Embryonic facial prominence (tissue), 1 donor: ENCODE data around the gene CBLIF.
"Not testable (repeated sequence)": the region's sequence is repeated elsewhere in the genome, so short reads cannot be mapped to it uniquely, and the experiment has no call there.

Experiments used
- DNase-seq: peaks from one replicate; pipeline ENCODE4 v3.0.0-alpha.2; 2016; ENCODE audit errors: extremely low spot score

The CBLIF gene

DNA sequence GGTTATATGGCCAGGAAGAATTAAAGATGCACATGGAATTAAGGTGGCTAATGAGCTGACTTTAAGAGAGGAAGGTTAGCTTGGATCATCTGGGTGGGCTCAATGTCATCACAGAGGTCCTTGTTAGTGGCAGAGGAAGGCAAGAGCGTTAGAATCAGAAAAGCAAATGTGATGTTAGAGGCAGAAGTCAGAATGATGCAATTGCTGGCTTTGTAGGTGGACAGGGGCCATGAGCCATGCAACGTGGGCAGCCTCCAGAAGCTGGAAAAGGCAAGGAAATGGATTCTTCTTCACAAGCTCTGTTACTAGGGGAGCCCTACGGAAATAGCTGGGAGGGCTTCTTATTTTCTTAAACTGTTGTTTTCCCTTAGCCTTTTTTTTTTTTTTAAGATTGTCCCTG is 2.3 kb upstream of the CBLIF start:
- DNase-seq, result no peak

DNA sequence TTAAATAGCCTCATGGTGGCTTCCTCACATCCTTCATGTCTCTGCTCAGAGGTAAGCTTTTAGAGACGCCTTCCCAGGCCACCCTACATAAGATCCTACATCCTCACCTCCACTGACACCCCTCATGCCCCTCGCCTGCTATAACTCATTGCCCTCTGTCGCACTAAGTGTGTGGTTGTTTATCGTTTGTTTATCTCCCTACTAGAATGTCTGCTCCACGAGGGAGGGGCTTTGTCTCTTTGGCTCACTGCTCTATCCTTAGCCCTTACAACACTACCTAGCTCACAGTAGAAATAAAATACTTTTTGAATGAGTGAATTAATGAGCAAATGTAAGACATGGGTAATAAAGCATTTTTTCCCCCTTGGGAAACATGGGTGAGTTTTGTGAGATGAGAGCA is 1.3 kb upstream of the CBLIF start:
- DNase-seq, result no peak

DNA sequence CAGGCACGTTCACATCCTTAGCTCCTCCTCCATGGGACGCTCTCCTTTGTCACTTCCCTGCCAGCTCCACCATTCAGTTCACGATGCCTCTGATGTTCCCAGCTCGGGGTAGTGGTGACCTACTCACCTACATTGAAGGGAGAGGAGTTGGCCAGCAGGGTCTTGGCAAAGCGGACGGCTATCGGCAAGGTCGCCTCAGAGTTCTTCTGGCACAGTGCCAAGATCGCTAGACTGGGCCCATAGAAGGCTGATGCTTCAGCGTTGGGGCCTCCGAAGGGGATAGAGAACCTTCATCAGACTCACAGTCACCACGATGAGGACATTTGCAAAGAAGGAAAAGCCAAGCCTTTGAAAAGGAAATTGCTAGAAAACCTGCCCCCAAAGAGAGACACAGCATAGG is 3.0 kb downstream of the CBLIF start:
- DNase-seq, result no peak

DNA sequence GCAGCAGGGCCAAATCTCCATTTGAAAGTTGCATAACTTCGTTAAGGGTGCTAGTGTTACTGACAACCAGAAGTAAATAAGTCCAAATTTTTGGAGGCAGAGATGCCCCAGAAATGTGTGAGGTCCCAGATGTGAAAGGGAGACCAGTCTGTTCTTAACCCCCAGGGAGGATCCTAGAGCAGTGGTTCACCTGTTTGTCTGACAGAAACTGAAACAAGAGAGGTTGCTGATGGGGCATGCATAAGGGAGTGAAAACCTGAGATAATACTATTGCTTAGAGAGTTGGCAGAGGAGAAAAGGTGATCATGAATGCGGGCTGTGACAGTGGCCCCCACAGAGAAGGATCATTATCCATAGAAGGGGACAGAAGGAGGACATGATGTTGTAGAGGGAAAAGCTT is 3.8 kb downstream of the CBLIF start:
- DNase-seq, result no peak

DNA sequence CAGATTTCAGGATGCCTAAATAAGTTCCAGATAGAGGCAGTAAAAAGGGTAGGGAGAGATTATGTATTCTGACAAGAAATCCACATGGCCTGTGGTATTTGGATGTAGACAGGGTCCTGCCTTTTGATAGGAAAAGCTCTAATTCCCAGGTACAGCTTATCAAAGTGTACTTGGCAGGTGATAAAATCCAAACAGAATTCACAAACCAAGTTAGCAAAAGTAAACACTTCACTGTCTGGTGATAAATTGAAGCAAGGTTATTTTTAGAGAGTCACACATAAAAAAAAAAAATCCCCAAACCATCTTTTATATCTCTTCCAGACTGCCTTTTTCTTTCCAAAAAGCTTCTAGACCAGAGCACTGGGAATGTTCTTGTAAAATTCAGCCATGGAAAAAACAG is 5.7 kb downstream of the CBLIF start:
- DNase-seq, result no peak

DNA sequence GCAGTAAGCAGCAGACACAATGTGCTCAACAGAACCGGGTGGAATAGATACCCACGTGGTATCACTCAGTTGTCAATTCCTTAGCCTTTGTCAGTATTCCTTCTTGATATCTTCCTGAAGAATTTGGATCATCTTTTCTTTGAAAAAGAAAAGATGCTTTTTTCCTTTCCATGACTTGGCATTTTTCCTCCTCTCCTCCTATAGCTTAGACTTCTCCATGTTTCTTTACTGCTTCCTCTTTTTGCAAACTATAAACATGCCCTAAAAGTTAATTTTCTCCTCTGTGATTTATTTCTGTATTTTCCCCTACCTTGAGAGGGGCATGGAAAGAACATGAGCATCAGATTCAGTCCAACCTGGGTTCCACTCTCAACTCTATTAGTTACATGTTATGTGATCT is 11.7 kb downstream of the CBLIF start:
- no peak for DNase-seq

DNA sequence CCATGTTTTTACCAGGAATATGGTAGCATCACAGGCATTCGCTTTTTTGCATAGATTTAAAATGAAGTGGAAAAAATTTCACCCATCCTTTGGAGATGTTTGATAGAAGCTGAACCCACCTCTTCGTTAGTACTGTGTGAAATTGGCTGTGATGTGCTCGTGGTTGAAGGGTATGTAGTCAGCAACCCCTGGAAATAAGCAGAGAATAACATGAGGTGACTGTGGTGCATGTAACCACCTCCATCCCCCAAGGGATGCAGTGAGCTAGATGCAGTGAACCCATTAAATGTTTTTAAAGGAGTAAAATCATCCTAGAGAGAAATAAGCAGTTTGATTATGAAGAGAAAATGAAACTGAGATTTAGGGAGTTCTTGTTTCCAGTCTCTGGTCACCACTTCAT is 15.9 kb downstream of the CBLIF start:
- DNase-seq, result no peak

DNA sequence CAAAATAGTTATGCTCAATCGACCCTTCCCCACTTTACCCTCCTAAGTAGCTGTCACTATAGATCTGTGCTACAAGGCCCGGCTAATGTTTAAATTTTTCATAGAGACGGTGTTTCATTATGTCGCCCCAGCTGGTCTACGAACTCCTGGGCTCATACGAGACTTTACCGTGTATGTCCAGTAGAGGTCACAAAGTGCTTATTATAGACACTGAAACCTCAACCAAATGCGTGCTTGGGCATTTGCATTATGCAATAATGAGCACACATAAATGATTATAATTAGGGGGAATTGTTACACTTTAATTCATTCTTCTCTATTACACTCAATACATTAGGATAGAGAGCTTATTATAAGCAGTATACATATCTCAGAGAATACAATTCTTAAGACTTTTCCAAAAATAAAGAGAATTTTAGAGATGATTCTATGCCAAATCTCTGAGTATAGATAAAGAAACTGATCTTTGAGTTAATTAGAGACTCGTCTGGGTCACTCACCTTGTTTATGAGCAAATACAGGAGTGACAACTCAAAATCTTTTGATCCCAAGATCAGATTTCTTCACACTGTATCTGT is 22.2 kb downstream of the CBLIF start:
- no peak for DNase-seq

DNA sequence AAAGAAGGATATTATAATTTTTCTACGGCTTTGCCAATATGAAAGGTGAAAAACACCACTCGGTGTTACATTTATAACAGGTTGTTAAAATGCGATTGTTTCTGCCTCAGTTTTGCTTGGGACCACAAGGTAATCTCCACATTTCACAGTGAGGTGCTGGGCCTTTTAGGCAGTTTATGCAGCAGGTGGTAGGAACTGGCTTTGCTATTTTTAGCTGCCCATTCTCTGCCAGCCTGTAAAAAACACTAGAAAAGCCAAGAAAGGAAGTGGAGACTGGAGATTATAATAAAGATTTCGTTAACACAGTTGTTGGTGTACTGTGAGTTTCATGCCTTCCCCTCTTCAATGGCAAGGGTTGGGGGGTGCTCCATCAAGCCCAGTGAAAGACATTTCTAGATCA is 26.7 kb downstream of the CBLIF start:
- DNase-seq, result no peak

DNA sequence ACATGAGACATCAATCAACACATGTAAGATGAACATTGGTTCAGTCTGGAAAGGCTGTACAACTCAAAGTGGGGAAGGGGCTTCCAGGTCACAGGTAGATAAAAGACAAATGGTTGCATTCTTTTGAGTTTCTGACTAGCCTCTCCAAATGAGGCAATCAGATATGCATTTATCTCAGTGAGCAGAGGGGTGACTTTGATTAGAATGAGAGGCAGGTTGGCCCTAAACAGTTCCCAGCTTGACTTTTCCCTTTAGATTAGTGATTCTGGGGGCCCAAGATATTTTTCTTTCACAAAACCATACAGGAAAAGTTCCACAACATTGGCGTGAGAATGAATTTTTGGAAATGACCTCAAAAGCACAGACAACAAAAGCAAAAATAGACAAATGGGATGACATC is 28.9 kb downstream of the CBLIF start:
- DNase-seq, result not testable (repeated sequence)

DNA sequence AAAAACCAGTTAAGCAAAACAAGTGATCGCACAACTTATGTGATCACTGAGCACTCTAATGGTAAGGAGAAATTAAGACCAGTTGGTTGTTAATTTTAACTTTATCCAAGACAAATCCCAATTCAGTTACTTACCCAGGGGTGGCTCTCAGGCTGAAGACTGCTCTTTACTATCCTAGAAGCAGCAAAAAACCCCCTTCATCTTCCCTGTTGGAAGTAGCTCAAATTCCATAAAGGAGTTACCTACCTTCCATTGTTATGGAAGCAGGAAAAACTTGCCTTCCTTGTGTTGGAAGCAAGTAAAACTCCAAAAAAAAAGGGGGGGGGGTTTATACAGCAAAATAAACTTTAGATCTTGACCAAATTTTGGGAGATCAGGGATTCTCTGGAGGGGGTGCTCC is 29.5 kb downstream of the CBLIF start:
- DNase-seq, result no peak

DNA sequence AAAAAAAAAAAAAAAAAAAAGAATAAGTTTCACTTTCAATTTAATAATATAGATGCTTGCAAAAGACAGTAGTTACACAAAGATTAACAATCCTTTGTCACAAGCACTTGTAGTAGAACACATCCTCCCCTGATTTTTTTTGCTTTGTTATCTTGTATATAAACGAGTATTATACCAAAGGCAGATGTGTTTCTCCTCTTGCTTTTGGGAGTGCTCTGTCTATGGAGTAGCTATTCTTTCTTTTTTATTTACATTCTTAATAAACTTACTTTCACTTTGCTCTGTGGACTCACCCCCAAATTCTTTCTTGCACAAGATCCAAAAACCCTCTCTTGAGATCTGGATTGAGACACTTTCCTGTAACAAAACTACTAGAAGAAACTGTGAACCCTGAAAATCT is 31.3 kb downstream of the CBLIF start:
- no peak for DNase-seq

DNA sequence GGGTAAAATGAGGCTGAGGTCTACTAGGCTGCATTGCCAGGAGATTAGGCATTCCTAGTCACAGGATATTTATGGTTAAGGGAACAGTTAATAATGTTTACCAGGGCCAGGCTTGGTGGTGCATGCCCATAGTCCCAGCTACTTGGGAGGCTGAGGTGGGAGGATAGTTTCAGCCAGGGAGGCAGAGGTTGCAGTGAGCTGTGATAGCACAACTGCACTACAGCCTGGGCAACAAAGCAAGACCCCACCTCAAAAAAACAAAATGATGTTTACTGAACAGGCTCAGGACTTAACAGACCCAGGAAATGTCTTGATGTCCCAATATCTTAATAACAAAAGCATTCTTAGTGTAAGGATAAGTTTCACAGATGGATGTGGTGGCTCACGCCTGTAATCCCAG is 31.9 kb downstream of the CBLIF start:
- DNase-seq, result no peak

DNA sequence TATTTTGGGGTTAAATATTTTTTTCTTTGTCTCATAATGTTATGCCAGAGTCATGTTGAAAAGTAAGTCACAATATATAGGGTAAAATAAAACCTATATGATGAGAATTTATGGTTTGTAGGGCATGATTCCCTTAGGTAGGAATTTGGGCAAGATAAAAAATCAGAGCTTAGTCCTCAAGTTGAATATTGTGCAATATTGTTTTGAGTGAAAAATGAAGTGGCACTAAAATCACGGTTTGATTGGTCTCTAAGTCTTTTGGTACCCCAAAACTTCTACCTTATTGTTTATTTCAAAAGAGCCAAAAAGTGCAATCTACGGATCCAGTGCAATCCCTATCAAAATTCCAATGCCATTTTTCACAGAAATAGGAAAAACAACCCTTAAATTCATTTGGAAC is 33.1 kb downstream of the CBLIF start:
- no peak for DNase-seq

DNA sequence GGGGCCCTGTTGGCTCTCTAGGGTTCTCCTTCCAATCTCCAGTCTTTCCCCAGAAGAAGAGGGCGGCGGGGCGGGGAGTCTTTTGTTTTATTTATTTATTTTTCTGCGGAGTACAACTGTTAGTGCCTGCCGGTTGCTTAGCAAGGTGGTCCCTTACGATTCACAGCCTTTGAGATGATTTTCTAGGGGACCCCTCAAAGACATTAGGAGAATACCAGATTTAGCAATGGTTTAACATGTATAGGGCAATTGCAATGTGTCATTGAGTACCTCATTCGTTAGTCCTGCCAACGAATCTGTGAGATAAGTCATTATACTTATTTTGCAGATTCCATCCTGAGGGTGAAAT is 34.4 kb downstream of the CBLIF start:
- DNase-seq, result no peak

DNA sequence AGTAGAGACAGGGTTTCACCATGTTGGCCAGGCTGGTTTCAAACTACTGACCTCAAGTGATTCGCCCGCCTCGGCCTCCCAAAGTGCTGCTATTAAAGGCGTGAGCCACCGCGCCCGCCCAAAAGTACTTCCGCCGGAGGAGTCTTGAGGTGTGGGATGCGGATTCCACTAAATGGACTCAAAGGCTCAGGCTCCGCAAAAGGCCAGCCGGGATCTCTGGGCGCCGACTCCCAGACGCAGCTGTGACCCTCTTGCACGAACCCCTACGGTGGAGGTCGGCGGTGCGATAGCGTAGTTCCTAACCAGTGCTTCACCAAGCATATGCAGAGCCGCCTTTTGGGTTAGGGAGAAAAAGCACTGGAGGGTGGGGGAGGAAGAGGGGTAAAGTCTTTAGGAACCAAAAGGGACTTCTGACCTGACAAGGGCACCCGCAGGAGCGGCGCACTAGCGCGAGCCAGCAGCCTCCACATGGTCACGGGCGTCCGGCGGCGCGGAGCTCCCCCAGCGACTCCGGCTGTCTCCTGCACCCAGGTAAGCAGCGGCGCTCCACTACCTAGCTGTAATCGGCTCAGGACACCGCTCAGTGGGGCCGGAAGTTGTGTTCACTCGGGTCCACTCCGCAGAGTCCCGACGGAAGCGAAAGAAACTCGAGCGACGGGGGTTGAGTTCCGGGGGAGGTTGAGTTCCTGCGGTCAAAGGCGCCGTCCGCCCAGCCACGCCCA is 34.9 kb downstream of the CBLIF start, which contains the start of gene MRPL16:
MRPL16 (minus strand) TSS at position 590 of the 722 bp plus-strand sequence; CDS start at position 470, 120 bp downstream.
- peak; percentile 84 for DNase-seq

DNA sequence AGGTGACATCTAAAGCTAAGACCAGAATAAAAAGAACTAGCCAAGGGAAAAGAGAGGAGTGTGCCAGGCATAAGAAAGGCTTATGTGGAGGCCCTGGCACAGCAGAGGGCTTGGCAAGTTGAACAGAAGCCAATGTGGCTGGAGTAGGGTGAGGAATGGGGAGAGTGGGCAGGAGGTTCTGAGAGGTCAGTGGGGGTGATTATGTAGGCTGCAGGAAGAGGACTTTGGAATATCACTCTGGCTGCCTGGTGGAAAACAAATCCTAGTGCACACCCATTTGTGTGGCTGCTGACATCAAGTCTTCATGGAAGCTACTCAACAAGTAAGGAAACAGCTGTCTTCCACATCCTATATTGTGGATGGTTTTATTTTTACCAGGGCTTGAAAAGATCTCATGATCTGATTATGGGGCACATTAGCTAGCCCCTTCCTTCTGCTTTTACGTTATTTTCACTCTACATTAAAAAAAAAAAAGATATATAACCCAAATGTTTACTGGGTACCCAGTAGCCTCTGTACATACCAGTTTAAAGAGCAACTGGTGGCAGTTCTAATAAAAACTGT is 38.2 kb downstream of the CBLIF start:
- no peak for DNase-seq

DNA sequence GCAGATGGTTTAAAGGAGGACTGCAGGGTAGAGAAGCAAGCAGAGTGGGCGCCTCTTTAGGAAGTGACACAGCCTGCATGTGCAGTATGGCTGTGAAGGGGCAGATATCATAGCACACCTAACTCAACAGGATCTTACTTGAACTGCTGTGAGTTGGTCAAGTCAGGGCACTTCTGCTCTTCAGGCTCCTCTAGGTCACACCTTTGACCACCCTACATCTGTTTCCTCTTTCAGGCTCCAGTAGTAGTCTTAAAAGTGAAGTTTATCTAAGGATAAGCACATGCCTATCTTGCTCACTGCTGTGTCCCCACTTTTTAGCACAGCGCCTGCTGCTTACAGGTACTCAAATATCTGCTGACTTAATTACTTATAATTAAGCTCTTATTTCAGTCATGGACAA is 41.2 kb downstream of the CBLIF start:
- no peak for DNase-seq

DNA sequence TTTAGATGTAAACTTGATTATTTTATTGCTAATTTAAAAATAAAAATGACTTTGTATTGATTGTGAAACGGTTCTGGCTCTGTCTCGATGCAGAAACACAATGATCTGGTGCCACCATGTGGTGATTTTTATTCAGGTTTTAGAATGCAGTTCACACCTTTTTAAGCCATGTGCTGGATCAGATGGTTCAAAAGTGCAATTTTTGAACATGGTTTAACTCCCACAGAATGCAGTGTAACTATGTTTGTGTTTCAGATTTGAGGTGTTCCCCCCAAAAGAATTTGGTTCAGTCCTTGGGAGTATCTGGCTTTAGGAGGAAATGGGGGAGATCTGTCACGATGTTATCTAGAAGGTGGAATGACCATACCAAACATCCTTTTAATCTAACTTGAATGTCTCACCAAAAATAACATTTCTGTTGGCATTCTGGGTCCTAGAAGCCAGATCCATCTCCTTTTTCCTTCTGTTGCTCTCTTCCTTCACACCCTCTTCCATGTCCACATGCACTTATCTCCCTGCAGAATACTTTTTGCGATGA is 42.6 kb downstream of the CBLIF start:
- no peak for DNase-seq

DNA sequence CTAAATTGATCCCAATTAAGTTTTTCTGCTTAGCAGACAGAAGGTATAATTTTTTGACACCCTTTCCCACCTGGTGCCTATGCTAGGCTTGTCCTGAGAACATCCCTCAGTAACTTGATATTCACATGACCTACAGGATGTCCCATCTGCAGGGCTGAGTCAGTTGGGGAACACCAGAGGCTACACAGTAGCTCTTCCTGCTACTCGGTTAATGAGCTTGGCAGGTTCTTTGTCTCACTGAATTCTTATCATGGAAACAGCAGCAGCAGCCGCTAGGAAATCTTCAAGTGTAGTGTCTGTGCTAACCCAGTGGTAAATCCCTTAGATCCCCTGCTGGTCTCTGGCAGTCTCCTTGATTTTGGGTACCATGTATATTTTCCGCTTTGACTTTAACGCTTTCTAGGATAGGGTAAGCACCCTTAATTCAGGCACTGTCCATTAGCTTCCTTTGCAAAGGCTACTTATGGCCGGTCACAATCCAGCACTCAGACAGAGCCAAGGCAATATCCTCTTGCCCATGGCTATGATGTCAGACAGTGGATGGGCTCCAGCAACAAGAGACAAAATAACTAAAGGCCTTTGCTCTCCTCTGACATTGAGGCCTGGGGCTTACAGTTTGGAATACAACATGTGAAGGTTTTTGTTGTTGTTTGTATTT is 43.2 kb downstream of the CBLIF start:
- no peak for DNase-seq

DNA sequence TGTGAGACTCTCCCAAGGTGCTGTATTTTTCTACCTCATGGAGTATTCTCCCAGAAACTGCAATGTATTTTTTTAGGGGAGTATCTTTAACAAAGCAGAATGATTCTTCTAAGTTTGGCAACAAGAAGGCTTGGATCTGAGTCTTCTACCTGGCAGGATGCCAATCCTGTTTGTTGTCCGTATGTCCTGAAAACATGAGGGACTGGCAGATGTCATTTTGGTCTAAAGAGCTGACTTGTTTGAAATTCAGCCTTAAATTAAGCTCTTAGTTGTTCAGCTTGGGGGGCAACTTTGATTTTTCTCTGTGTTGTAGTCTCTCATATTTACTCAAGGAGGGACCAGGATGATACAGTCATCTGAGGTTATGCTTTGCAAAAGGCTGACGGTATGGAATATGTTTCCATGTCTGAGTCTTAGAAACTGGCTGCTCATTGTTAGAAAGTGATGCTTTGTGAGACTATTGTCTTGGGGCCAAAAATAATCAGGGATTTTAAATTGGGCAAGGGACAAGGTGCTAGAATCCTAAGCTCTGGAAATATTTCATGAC is 44.1 kb downstream of the CBLIF start:
- no peak for DNase-seq

DNA sequence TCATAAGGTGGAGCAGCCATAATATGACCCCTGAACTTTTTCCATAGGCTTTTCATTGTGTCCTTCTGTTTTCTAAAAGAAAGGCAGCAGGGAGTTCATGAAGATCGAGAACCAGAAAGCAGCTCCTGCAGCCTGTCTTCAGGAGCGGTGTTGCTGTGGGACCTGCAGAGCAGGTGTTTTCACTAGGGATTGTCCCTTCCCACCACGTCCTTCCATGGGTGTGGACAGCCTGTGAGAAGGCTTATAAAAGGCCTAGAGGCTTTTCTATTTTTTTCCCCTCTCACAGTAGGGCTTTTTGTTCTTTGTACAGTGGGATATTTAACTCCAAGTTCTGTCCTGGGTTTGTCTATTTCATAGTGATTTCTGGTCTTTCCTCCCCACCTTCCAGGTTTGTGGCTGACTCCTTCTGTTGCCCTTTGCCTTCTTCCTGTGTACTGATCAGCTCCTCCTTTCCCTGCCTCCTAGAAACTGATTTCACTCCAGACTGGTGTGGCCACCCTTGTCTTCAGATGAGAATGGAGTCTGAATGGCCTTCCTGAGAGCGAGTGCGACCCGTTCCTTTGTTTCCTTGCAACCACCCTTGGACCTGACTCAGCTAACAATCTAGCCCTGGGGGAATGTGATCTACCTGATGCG is 44.8 kb downstream of the CBLIF start:
- DNase-seq, result no peak
